GM10847 (cell line): Measurements from ENCODE around the gene B3GLCT.

ENCODE experiments used
- POLR2A ChIP-seq: IDR thresholded peaks from 2 replicates; pipeline ENCODE4 v1.6.1; 2011; ENCODE audit not compliant: insufficient read length; ENCODE audit errors: extremely low read depth

The B3GLCT gene

DNA sequence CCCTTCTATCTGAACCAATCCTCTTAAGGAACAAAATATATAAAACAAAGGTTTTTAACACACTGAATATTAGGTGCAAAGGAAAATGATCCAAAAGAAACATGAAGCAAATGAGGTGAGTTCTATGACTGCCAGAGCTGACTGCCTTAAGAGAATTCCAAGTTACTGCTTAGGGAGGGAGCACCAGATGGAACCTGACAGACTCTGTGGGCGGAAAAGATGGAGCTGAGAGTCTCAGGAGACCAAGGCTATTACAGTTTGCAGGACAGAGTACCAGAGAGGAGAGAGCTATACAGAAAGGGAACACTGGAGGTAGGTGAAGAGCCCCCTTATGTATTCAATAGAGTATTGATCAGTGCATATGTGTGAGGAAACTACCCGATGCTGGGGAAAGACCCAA is 87.2 kb downstream of the B3GLCT start:
- no peak for TF ChIP-seq POLR2A

DNA sequence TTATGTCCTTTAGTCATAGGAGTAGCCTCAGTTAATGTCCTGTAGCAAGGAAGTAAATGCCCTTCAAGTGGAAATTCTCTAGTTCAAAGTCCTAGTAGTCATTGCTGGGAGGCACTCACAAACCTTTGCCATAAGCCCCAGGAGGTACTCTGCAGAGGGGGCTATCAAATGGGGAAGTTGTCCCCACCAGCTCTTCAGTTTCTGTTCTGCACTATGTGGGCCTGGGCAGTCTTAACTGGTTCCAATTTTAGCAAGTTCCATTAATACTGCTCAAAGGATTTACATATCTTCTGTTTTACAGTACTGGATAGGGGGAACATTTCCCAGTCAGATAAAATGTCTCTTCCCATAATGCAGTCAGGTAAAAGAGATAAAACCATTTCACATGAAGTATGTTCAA is 101.3 kb downstream of the B3GLCT start:
- no peak for TF ChIP-seq POLR2A

DNA sequence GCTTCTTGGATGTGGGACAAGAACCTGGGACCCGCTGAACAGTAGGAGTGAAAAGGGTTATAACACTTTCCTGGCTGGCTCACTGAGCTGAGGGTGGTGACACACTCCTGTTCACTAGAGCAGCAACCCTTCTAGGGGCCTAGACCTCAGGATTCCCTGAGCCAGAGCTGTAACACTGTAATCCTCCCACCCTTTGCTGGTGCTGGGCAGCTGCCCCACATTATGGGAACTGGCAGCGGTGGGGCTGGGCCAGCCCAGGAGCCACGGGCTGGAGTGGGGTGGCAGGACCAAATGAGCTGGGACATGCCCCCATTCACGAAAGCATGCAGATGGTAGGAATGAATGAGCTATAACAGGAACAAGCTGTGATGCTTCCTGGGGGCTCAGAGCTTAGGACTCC is 110.6 kb downstream of the B3GLCT start:
- no peak for TF ChIP-seq POLR2A

DNA sequence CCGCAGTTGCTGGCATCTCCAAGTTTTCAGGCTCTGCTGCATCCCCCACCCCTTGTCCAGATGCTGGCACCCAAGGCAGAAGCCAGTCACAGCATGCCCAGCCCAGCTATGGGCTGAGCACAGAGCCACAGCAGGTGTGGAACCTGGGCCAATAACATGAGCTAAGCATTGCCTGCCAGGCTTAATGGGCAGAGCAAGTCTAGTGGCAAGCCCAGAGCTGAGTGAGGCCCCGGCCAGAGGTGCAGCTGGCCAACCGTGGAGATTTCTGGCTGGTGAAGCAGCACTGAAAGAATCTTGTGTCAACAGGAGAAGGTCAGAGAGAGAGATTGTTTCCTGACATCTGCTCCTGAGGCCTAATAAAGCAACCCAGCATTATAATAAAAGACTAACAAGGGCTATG is 111.0 kb downstream of the B3GLCT start:
- TF ChIP-seq POLR2A, result no peak

DNA sequence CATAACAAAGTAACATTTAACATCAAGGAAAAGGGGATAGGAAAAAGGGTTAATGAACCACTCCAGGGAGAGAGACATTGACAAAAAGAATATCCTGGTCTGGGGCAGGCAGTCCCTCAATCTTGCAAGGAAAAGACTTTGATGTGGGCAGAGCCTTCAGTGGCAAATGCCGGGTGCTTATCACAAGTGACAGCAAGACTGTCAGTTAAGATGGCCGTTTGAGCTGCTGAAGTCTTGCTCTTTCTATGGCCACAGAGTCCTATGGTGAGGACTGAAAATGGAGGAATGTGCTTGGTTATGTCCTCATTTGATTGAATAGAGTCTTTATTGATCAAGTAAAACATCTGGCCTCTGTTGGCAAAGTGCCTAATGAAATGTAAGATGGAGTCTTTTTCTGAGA is 112.1 kb downstream of the B3GLCT start:
- TF ChIP-seq POLR2A, result no peak

DNA sequence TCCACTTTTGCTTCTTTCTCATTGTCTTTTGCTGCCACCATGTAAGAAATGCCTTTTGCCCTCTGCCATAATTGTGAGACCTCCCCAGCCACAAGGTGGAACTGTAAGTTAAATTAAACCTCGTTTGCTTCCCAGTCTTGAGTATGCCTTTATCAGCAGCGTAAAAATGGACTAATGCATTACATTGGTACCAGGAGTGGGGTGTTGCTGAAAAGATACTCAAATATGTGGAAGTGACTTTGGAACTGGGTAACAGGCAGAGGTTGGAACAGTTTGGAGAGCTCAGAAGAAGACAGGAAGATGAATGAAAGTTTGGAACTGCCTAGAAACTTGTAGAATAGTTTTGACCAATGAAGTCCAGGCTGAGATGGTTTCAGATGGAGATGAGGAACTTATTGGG is 115.2 kb downstream of the B3GLCT start:
- no peak for TF ChIP-seq POLR2A

DNA sequence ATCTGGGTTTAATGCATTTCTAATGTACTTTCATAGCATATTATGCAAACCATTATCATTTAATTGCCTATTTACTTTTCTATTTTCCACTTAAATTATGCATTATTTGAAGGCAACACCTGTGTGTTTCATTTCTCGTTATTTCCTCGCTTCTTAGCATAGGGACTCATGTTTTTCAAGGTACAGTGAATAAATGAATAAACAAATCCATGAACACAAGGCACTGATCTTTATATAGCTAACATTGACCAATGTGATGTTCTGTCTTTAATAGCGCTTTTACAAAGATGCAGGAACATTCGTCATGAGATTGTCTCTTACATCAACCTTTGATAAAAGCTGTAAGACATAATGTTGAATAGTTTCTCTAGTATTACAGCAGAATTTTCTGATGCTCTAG is 121.2 kb downstream of the B3GLCT start:
- TF ChIP-seq POLR2A, result no peak

DNA sequence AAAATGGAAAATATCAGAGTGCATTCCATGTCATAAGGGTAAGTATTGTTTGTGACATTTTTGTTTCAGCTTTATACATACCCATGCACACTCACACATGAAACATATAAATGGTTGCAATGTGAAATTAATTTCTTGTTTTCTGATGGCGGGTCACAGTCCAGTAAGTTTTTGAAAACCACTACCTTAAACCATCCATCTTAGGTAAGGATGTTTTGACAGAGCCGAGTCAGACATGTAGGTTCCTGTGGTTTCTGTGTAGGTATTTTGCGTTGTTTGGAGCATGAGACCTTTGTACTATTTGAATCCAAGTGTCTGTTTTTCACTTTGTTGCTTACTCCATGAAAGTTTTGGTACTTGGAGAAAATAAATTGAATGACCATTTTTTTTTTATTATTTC is 121.7 kb downstream of the B3GLCT start:
- no peak for TF ChIP-seq POLR2A

DNA sequence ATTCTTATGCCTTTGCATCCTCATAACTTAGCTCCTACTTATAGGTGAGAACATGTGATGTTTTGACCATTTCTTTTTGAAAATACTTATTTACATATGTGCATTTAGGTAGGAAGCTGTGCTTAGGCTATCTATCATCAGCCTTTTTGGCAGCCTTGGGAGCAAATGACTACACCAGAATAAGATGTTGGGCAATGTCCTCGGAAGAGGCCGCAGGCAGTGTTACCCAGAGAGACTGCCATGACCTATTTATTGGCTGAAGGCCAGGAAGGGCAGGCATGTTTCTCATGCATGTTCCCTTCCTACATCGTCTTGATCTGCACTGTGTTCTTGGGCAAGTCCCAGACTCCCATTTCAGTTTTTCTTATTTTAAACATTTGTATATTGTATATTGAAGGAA is 122.3 kb downstream of the B3GLCT start:
- TF ChIP-seq POLR2A, result no peak

DNA sequence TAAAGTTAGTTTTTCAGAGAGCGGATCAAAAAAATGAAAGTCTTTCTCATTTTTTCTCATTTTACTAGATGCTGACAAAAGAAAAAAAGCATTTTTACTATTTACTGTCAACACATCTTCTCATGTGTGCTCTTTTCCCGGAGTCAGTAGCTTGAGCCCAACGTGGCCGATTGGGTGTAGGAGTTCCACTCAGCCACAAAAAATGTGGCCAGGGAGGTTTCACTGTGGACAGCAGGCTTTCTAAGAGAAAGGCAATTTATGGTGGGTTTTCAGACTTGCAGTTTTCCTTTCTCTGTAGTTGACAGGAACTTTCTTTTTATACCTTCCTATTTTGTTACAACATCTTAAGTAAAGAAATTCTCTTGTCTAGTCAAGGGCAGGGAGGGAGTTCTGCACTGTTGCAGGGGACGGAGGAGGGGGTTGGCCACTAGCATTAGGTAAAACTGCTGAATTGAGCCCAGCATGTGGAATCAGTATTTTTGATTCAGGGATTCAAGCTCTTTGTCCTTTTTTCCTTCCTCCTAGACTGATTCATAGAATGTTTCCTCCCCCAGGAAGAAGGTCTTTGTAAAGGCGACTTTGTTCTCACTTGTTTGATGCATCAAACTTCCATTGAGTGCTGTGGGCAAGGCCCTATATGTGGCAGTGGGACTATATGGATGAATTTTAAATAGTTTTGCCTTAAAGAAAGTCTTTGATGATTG is 123.1 kb downstream of the B3GLCT start:
- no peak for TF ChIP-seq POLR2A

DNA sequence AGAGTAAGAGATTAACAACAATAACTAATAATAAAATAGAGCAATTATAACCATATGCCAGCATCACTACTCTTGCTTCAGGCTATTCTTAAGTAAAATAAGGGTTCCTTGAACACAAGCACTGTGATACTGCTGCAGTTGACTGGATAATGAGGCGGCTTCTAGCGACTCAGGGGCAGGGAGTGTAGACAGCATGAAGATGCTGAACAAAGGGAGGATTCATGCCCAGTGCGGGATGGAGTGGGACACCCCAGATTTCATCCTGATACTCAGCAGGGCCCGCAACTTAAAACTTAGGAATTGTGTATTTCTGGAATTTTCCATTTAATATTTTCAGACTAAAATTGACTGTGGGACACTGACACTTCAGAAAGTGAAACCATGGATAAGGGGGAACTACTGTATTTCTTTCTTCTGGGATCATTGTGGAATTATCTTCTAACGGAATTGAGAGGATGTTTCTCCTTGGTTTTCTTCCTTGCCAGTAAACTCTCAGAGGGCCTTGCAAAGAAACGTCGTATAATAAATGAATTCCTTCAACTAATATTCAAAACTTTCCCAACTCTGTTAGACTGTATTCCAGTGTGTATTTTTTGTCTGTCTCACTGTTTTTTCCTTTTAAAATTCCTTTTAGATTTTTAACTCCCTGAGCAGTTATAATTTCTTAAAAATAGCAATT is 127.5 kb downstream of the B3GLCT start:
- TF ChIP-seq POLR2A, result no peak

DNA sequence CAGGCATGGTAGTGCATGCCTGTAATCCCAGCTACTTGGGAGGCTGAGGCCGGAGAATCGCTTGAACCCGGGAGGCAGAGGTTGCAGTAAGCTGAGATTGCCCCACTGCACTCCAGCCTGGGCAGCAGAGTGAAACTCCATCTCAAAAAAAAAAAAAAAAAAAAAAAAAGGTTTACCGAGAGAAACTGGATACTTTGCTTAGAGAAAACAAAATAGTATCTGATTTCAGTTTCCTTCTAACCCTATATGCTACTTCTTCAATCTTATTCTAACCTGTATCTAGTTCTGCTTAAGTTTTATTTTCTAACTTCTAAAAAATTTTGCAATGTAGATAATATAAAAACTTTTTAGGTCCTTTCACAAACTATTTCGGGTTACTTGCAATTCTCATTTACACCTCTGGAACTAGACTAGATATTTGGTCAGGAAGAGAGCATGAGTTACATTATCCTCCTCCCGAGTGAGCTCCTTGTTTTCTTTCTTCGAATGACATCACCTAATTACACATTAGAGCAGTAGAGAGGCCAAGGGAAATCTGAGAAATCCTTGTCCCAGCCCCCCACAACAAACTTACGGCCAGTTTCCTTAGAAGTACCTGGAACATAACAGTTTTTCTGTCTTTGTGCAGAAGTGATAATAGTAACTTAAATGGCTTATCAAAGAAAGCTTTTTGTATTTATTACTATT is 128.9 kb downstream of the B3GLCT start:
- TF ChIP-seq POLR2A, result no peak

DNA sequence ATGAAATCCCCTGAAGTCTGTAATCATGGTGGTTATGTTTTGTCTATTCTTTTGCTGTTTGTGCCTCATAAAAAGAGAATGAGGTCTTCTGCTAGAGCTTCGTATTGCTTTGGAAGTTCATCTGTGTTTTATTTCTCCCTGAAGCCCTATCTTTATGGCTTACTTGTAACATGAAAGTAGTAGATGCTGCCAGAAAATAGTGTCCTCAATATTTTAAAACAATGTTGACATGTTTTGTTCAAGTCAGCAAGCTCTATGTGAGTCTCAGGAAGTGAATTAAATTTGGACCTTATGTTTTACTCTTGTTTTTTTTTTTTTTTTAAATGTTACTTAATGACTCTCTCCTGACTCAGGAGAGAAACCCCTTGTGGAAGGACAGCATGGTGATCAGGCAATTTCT is 130.5 kb downstream of the B3GLCT start:
- no peak for TF ChIP-seq POLR2A

DNA sequence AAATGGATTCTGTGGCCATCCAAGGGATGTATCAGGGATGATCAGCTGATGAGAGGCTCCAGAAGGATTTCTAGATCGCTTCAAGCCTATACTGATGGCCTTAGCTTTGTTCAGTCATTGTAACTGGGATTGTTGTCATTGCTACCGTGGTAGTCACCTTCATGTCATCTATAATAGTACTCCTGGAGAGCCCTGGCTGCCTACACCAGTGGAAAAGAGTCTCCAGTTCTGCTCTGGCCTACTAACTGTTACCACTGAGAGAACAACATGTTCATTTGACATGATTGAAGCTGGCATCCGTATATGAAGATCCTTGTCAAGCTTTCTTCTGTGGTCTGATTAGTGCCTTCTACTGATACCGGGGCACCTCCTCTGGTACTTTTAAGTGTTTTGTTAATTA is 131.3 kb downstream of the B3GLCT start:
- TF ChIP-seq POLR2A, result no peak

DNA sequence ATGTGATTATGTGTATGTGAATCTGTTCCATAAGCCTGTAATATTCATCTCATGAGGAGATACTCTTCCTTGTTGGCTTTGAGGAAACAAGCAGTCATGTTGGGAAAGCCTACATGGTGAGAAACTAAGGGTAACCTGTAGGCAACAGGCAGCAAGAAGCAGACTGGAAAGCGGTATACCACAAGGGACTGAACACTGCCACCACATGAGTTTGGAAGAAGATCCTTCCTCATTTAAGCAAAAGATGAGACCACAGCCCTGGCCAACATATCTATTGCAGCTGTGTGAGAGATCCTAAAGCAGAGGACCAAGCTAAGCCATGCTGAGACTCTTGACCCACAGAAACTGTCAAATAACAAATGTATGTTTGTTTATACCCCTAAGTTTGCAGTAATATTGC is 134.8 kb downstream of the B3GLCT start:
- TF ChIP-seq POLR2A, result no peak

DNA sequence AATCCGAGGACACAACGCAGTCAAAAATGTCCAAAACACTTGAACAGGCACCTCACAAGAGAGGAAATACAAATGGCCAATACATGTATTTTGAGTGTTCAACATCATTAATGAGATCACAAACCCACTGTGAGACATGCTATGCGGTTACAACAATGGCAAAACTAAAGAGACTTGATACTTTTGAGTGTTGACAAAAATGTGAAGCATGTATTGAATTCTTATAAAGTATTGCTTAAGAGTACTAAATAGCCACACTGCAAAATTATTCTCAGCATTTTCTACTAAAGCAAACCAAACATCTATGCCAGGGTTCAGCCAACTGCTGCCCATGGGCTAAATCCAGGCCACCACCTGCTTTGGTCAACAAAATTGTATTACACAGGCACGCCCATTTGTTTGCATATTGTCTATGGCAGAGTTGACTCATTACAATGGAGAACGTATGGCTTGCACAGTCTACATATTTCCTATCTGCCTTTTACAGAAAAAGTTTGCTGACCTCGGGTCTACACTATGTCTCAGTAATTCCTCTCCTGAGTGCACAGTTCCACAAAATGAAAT is 135.3 kb downstream of the B3GLCT start:
- TF ChIP-seq POLR2A, result no peak
